Measurements from ENCODE around the gene CD109. TPM values are rescaled to one million over a fixed set of nuclear protein-coding genes. Genes with fewer than 3 reads are reported as not detected.

The CD109 gene
- total and polyA plus RNA-seq, 2 experiments from 2014 or later = 3.0 to 8.2 TPM

GRCh38 chr6:73747289-73747688 lies 51.3 kb downstream of the CD109 start:
- H3K27me3 ChIP-seq = no peaks in the 10 kb centered on the region
- 97% methylated on average over 2 of the region's 2 CpGs for WGBS (ENCODE audit: low lambda C conversion rate, missing lambda C conversion rate)
- TF ChIP-seq EZH2 (IDR thresholded peaks at IDR 0.05; ENCODE audit: borderline replicate concordance) = no peak
- no peak for TF ChIP-seq CTCF (IDR thresholded peaks at IDR 0.05; ENCODE audit: poor library complexity)
- no peak for TF ChIP-seq EZH2phosphoT487 (IDR thresholded peaks at IDR 0.05; ENCODE audit: low read depth, severe bottlenecking, unreplicated experiment)
- no peaks in the 10 kb centered on the region for H3K36me3 ChIP-seq (replicated peaks; ENCODE audit: insufficient read depth, low read depth)
- no peak overlapping the region for H3K4me2 ChIP-seq
- H4K20me1 ChIP-seq (ENCODE audit: insufficient read depth, poor library complexity, severe bottlenecking) = no peaks in the 10 kb centered on the region
- no peak overlapping the region for H3K27ac ChIP-seq
- H3K79me2 ChIP-seq = no peaks in the 10 kb centered on the region
- H3K9me3 ChIP-seq (ENCODE audit: low read depth) = no peaks in the 10 kb centered on the region
- H3K4me3 ChIP-seq = no peak overlapping the region
- H3K9me2 ChIP-seq (replicated peaks; ENCODE audit: insufficient read depth) = no peaks in the 10 kb centered on the region
- H2AFZ ChIP-seq = no peak overlapping the region
- DNase-seq (ENCODE audit: low spot score) = no peak
- H3K4me1 ChIP-seq (ENCODE audit: insufficient read depth) = no peaks in the 10 kb centered on the region

- no peaks in the 10 kb centered on the region for H3K9me2 ChIP-seq (replicated peaks; ENCODE audit: insufficient read depth)
- no peak overlapping the region for H2AFZ ChIP-seq
- no peaks in the 10 kb centered on the region for H3K36me3 ChIP-seq (replicated peaks; ENCODE audit: insufficient read depth, low read depth)
- DNase-seq (ENCODE audit: low spot score) = no peak
- 58% methylated on average over 3 of the region's 3 CpGs for WGBS (ENCODE audit: low lambda C conversion rate, missing lambda C conversion rate)
- H3K79me2 ChIP-seq = no peaks in the 10 kb centered on the region
- no peaks in the 10 kb centered on the region for H3K4me1 ChIP-seq (ENCODE audit: insufficient read depth)
- H3K27me3 ChIP-seq = no peaks in the 10 kb centered on the region
- TF ChIP-seq EZH2phosphoT487 (IDR thresholded peaks at IDR 0.05; ENCODE audit: low read depth, severe bottlenecking, unreplicated experiment) = no peak
- TF ChIP-seq CTCF (IDR thresholded peaks at IDR 0.05; ENCODE audit: poor library complexity) = no peak
- TF ChIP-seq EZH2 (IDR thresholded peaks at IDR 0.05; ENCODE audit: borderline replicate concordance) = no peak
- no peak overlapping the region for H3K27ac ChIP-seq
- H3K4me3 ChIP-seq = no peak overlapping the region
- no peaks in the 10 kb centered on the region for H3K9me3 ChIP-seq (ENCODE audit: low read depth)
- H4K20me1 ChIP-seq (ENCODE audit: insufficient read depth, poor library complexity, severe bottlenecking) = no peaks in the 10 kb centered on the region
- H3K4me2 ChIP-seq = no peak overlapping the region
Measured at GRCh38 chr6:73752943-73753342, 56.9 kb downstream of the CD109 start.

GRCh38 chr6:73766040-73766439 lies 70.0 kb downstream of the CD109 start:
- Histone ChIP-seq H3K36me3 (replicated peaks; ENCODE audit: insufficient read depth, low read depth) (no peaks in the 10 kb centered on the region), H3K9me3 (ENCODE audit: low read depth) (no peaks in the 10 kb centered on the region), H3K4me1 (ENCODE audit: insufficient read depth) (no peaks in the 10 kb centered on the region), H4K20me1 (ENCODE audit: insufficient read depth, poor library complexity, severe bottlenecking) (no peaks in the 10 kb centered on the region), H3K9me2 (replicated peaks; ENCODE audit: insufficient read depth) (no peaks in the 10 kb centered on the region), H3K27ac (no peak overlapping the region), H3K79me2 (no peaks in the 10 kb centered on the region), H3K27me3 (no peaks in the 10 kb centered on the region), H2AFZ (no peak overlapping the region), H3K4me2 (no peak overlapping the region), H3K4me3 (no peak overlapping the region)
- 79% methylated on average over 1 of the region's 1 CpG for WGBS (ENCODE audit: low lambda C conversion rate, missing lambda C conversion rate)
- no peak for DNase-seq (ENCODE audit: low spot score)
- TF ChIP-seq EZH2 (IDR thresholded peaks at IDR 0.05; ENCODE audit: borderline replicate concordance) = no peak
- TF ChIP-seq CTCF (IDR thresholded peaks at IDR 0.05; ENCODE audit: poor library complexity) = no peak
- no peak for TF ChIP-seq EZH2phosphoT487 (IDR thresholded peaks at IDR 0.05; ENCODE audit: low read depth, severe bottlenecking, unreplicated experiment)

- H3K4me2 ChIP-seq = no peak overlapping the region
- 79% methylated on average over 1 of the region's 1 CpG for WGBS (ENCODE audit: low lambda C conversion rate, missing lambda C conversion rate)
Measured at GRCh38 chr6:73768558-73768957, 72.6 kb downstream of the CD109 start.

More at GRCh38 chr6:73768558-73768957, 72.6 kb downstream of the CD109 start:
- Histone ChIP-seq H3K4me1 (ENCODE audit: insufficient read depth) (no peaks in the 10 kb centered on the region), H3K27me3 (no peaks in the 10 kb centered on the region), H2AFZ (no peak overlapping the region), H3K9me3 (ENCODE audit: low read depth) (no peaks in the 10 kb centered on the region), H3K27ac (no peak overlapping the region), H3K79me2 (no peaks in the 10 kb centered on the region), H3K9me2 (replicated peaks; ENCODE audit: insufficient read depth) (no peaks in the 10 kb centered on the region), H3K36me3 (replicated peaks; ENCODE audit: insufficient read depth, low read depth) (no peaks in the 10 kb centered on the region), H4K20me1 (ENCODE audit: insufficient read depth, poor library complexity, severe bottlenecking) (no peaks in the 10 kb centered on the region), H3K4me3 (no peak overlapping the region)
- no peak for DNase-seq (ENCODE audit: low spot score)
- TF ChIP-seq CTCF (IDR thresholded peaks at IDR 0.05; ENCODE audit: poor library complexity) = no peak
- no peak for TF ChIP-seq EZH2phosphoT487 (IDR thresholded peaks at IDR 0.05; ENCODE audit: low read depth, severe bottlenecking, unreplicated experiment)
- no peak for TF ChIP-seq EZH2 (IDR thresholded peaks at IDR 0.05; ENCODE audit: borderline replicate concordance)

Measured in hepatocyte (in vitro differentiated cells).